Measurements from ENCODE around the gene ITPR3. TPM values are rescaled to one million over a fixed set of nuclear protein-coding genes. Genes with fewer than 3 reads are reported as not detected.

Gene ITPR3
- total and polyA plus RNA-seq, 2 donors from 2014 or later = 4.2 to 86.3 TPM

GRCh38 chr6:33641602-33642001 lies 20.5 kb downstream of the ITPR3 start:
- no peak for TF ChIP-seq CTCF (IDR thresholded peaks at IDR 0.05; ENCODE audit: borderline replicate concordance, extremely low read depth, insufficient read depth)
- no peak for FAIRE-seq
- Histone ChIP-seq H3K27ac (ENCODE audit: low read depth in 2 of 2, low read length in 2 of 2) (no peak overlapping the region), H3K27me3 (ENCODE audit: control insufficient read depth, insufficient read depth, low read length) (no peaks in the 10 kb centered on the region), H3K4me1 (ENCODE audit: control insufficient read depth in 2 of 3, insufficient read depth in 2 of 3, low read depth in 1 of 3, low read length in 3 of 3) (no peaks in the 10 kb centered on the region), H3K9me3 (ENCODE audit: control insufficient read depth in 2 of 3, insufficient read depth in 1 of 3, low read length in 3 of 3) (no peaks in the 10 kb centered on the region), H3K36me3 (ENCODE audit: control insufficient read depth in 2 of 3, insufficient read depth in 3 of 3, low read length in 3 of 3) (no peaks in the 10 kb centered on the region), H3K9ac (ENCODE audit: low read length in 3 of 3) (no peak overlapping the region), H3K4me3 (ENCODE audit: low read length in 3 of 3) (no peak overlapping the region)
- DNase-seq = no peak
- intact Hi-C loops (cut with DNase I) = no loop called here

- H3K9me3 ChIP-seq (ENCODE audit: control insufficient read depth in 2 of 3, insufficient read depth in 1 of 3, low read length in 3 of 3) = no peaks in the 10 kb centered on the region
- H3K27me3 ChIP-seq (ENCODE audit: control insufficient read depth, insufficient read depth, low read length) = no peaks in the 10 kb centered on the region
- FAIRE-seq (no peak), DNase-seq (no peak)
- no peak overlapping the region for H3K4me3 ChIP-seq (ENCODE audit: low read length in 3 of 3)
- TF ChIP-seq CTCF (IDR thresholded peaks at IDR 0.05; ENCODE audit: borderline replicate concordance, extremely low read depth, insufficient read depth) = no peak
- intact Hi-C loops (cut with DNase I) = no loop called here
- H3K27ac ChIP-seq (ENCODE audit: low read depth in 2 of 2, low read length in 2 of 2) = no peak overlapping the region
- no peaks in the 10 kb centered on the region for H3K4me1 ChIP-seq (ENCODE audit: control insufficient read depth in 2 of 3, insufficient read depth in 2 of 3, low read depth in 1 of 3, low read length in 3 of 3)
- H3K36me3 ChIP-seq (ENCODE audit: control insufficient read depth in 2 of 3, insufficient read depth in 3 of 3, low read length in 3 of 3) = no peaks in the 10 kb centered on the region
- no peak overlapping the region for H3K9ac ChIP-seq (ENCODE audit: low read length in 3 of 3)
Measured at GRCh38 chr6:33642897-33643296, 21.8 kb downstream of the ITPR3 start.

- H3K4me3 ChIP-seq (ENCODE audit: low read length in 3 of 3) = no peak overlapping the region
- no peaks in the 10 kb centered on the region for H3K36me3 ChIP-seq (ENCODE audit: control insufficient read depth in 2 of 3, insufficient read depth in 3 of 3, low read length in 3 of 3)
- DNase-seq = no peak
- no peak for FAIRE-seq
- no peaks in the 10 kb centered on the region for H3K9me3 ChIP-seq (ENCODE audit: control insufficient read depth in 2 of 3, insufficient read depth in 1 of 3, low read length in 3 of 3)
- no peak for TF ChIP-seq CTCF (IDR thresholded peaks at IDR 0.05; ENCODE audit: borderline replicate concordance, extremely low read depth, insufficient read depth)
- H3K4me1 ChIP-seq (ENCODE audit: control insufficient read depth in 2 of 3, insufficient read depth in 2 of 3, low read depth in 1 of 3, low read length in 3 of 3) = no peaks in the 10 kb centered on the region
- no peaks in the 10 kb centered on the region for H3K27me3 ChIP-seq (ENCODE audit: control insufficient read depth, insufficient read depth, low read length)
- H3K27ac ChIP-seq (ENCODE audit: low read depth in 2 of 2, low read length in 2 of 2) = no peak overlapping the region
- intact Hi-C loops (cut with DNase I) = no loop called here
- no peak overlapping the region for H3K9ac ChIP-seq (ENCODE audit: low read length in 3 of 3)
Measured at GRCh38 chr6:33651403-33651802, 30.3 kb downstream of the ITPR3 start.

- no peak overlapping the region for H3K4me3 ChIP-seq (ENCODE audit: low read length in 3 of 3)
- intact Hi-C loops (cut with DNase I) = no loop called here
- H3K27ac ChIP-seq (ENCODE audit: low read depth in 2 of 2, low read length in 2 of 2) = no peak overlapping the region
- H3K36me3 ChIP-seq (ENCODE audit: control insufficient read depth in 2 of 3, insufficient read depth in 3 of 3, low read length in 3 of 3) = no peaks in the 10 kb centered on the region
- FAIRE-seq = no peak
- no peak for DNase-seq
- H3K27me3 ChIP-seq (ENCODE audit: control insufficient read depth, insufficient read depth, low read length) = no peaks in the 10 kb centered on the region
- no peaks in the 10 kb centered on the region for H3K4me1 ChIP-seq (ENCODE audit: control insufficient read depth in 2 of 3, insufficient read depth in 2 of 3, low read depth in 1 of 3, low read length in 3 of 3)
- no peak overlapping the region for H3K9ac ChIP-seq (ENCODE audit: low read length in 3 of 3)
- no peak for TF ChIP-seq CTCF (IDR thresholded peaks at IDR 0.05; ENCODE audit: borderline replicate concordance, extremely low read depth, insufficient read depth)
- H3K9me3 ChIP-seq (ENCODE audit: control insufficient read depth in 2 of 3, insufficient read depth in 1 of 3, low read length in 3 of 3) = no peaks in the 10 kb centered on the region
Measured at GRCh38 chr6:33652002-33652401, 30.9 kb downstream of the ITPR3 start.

Data from kidney (tissue), 14 donors.